ENCODE measurements around the gene ADRM1. TPM values are rescaled to one million over a fixed set of nuclear protein-coding genes. Genes with fewer than 3 reads are reported as not detected.

Gene ADRM1
- total RNA-seq, 1 experiment from 2014 or later: 227 TPM

GRCh38 chr20:62356589-62357186 lies 53.9 kb downstream of the ADRM1 start:
- BruUV-seq (replicated peaks): no TSS peak

GRCh38 chr20:62357187-62357667 lies 54.4 kb downstream of the ADRM1 start:
- H3K27me3 Mint-ChIP-seq (ENCODE audit: unreplicated experiment): no peaks in the 10 kb centered on the region
- peak overlapping the region; percentile 74 for H3K4me3 Mint-ChIP-seq (ENCODE audit: low read depth, unreplicated experiment)
- peaks cover 94% of the 10 kb centered on the region for H3K36me3 Mint-ChIP-seq (ENCODE audit: insufficient read depth, unreplicated experiment)
- no TSS peak for BruUV-seq (replicated peaks)
- peak overlapping the region; percentile 79 for H3K27ac Mint-ChIP-seq (ENCODE audit: unreplicated experiment)
- peak; percentile 95 for DNase-seq
- CTCF ChIA-PET: interaction anchor here (0.6 to 1.5 kb wide), 3 partner anchors 9 to 55 kb away, joined by 3 to 5 read pairs (median 4); no protein-coding TSS in a partner anchor
- intact Hi-C loops (cut with micrococcal nuclease; ENCODE audit: unreplicated experiment): no loop called here
- H3K4me1 Mint-ChIP-seq (ENCODE audit: low read depth, unreplicated experiment): peaks cover 67% of the 10 kb centered on the region
- TF ChIP-seq, protein P1, sequence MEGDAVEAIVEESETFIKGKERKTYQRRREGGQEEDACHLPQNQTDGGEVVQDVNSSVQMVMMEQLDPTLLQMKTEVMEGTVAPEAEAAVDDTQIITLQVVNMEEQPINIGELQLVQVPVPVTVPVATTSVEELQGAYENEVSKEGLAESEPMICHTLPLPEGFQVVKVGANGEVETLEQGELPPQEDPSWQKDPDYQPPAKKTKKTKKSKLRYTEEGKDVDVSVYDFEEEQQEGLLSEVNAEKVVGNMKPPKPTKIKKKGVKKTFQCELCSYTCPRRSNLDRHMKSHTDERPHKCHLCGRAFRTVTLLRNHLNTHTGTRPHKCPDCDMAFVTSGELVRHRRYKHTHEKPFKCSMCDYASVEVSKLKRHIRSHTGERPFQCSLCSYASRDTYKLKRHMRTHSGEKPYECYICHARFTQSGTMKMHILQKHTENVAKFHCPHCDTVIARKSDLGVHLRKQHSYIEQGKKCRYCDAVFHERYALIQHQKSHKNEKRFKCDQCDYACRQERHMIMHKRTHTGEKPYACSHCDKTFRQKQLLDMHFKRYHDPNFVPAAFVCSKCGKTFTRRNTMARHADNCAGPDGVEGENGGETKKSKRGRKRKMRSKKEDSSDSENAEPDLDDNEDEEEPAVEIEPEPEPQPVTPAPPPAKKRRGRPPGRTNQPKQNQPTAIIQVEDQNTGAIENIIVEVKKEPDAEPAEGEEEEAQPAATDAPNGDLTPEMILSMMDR (IDR thresholded peaks at IDR 0.05; ENCODE audit: unreplicated experiment): no peak
- H3K9me3 Mint-ChIP-seq (ENCODE audit: low read depth, unreplicated experiment): no peaks in the 10 kb centered on the region

More at GRCh38 chr20:62356589-62357186, 53.9 kb downstream of the ADRM1 start:
- Mint-ChIP-seq H3K27me3 (ENCODE audit: unreplicated experiment) (no peaks in the 10 kb centered on the region), H3K36me3 (ENCODE audit: insufficient read depth, unreplicated experiment) (peaks cover 94% of the 10 kb centered on the region), H3K27ac (ENCODE audit: unreplicated experiment) (peak overlapping the region; percentile 79), H3K9me3 (ENCODE audit: low read depth, unreplicated experiment) (no peaks in the 10 kb centered on the region), H3K4me3 (ENCODE audit: low read depth, unreplicated experiment) (peak overlapping the region; percentile 74), H3K4me1 (ENCODE audit: low read depth, unreplicated experiment) (peaks cover 61% of the 10 kb centered on the region)
- TF ChIP-seq, protein P1 (IDR thresholded peaks at IDR 0.05; ENCODE audit: unreplicated experiment): no peak
- intact Hi-C loops (cut with micrococcal nuclease; ENCODE audit: unreplicated experiment): no loop called here
- CTCF ChIA-PET: interaction anchor here (0.5 to 1.5 kb wide), 3 partner anchors 12 to 1718 kb away, joined by 3 to 4 read pairs (median 3); no protein-coding TSS in a partner anchor
- DNase-seq: no peak

DNA sequence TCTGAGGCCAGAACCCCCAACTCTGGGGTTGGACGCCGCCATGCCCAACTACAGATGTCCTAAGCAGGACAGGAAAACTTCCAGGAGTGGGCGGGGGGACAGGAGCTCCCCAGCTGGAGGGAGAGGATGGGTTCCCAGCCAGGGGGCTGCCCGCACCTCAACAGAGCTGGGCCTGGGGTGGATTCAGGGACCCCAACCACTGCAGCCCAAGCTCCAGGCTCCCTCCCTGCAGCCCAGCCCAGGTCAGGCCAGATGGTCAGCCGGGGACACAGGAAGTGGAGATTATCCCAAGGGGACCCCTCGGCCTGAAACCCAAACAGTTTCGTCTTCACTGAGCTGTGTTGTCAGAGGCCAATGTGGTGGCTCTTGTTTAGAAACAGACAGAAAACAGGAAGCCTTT lies 54.9 kb downstream of the ADRM1 start:
- H3K36me3 Mint-ChIP-seq (ENCODE audit: insufficient read depth, unreplicated experiment): peaks cover 94% of the 10 kb centered on the region
- intact Hi-C loops (cut with micrococcal nuclease; ENCODE audit: unreplicated experiment): no loop called here
- H3K4me3 Mint-ChIP-seq (ENCODE audit: low read depth, unreplicated experiment): peak overlapping the region; percentile 74
- no TSS peak for BruUV-seq (replicated peaks)
- TF ChIP-seq, protein P1 (IDR thresholded peaks at IDR 0.05; ENCODE audit: unreplicated experiment): no peak
- no peaks in the 10 kb centered on the region for H3K9me3 Mint-ChIP-seq (ENCODE audit: low read depth, unreplicated experiment)
- no peaks in the 10 kb centered on the region for H3K27me3 Mint-ChIP-seq (ENCODE audit: unreplicated experiment)
- CTCF ChIA-PET: interaction anchor here (0.6 to 1.5 kb wide), 3 partner anchors 8 to 70 kb away, joined by 4 to 5 read pairs (median 4); partner anchors contain the start of gene RBBP8NL
- peak overlapping the region; percentile 87 for H3K27ac Mint-ChIP-seq (ENCODE audit: unreplicated experiment)
- DNase-seq: no peak
- H3K4me1 Mint-ChIP-seq (ENCODE audit: low read depth, unreplicated experiment): peaks cover 71% of the 10 kb centered on the region

Small RNA genes lying within 50 kb of the gene (microRNA-seq; reads per million reads assigned to microRNA genes)
- 99.5 reads per million, percentile 63 among the genes with 10 or more reads in this experiment for gene MIR4758

Other genes starting within 250 kb of the ADRM1 start
- 64.3 and 65.2 TPM in 2 replicates for gene TAF4, start 237.1 kb upstream of the ADRM1 start, total RNA-seq (2022)
- gene LSM14B, start 180.5 kb upstream of the ADRM1 start, total RNA-seq (2022): 76.9 and 78.0 TPM in 2 replicates
- 514 and 518 TPM in 2 replicates for gene PSMA7, start 159.6 kb upstream of the ADRM1 start, total RNA-seq (2022)
- 47.4 and 53.7 TPM in 2 replicates for gene SS18L1, start 159.2 kb upstream of the ADRM1 start, total RNA-seq (2022)
- 87.9 and 92.6 TPM in 2 replicates for gene MTG2, start 120.0 kb upstream of the ADRM1 start, total RNA-seq (2022)
- not detected in 2 replicates for gene HRH3, start 82.7 kb upstream of the ADRM1 start, total RNA-seq (2022)
- 115 and 129 TPM in 2 replicates for gene OSBPL2, start 64.5 kb upstream of the ADRM1 start, total RNA-seq (2022)
- 740 and 763 TPM in 2 replicates for gene LAMA5, start 64.3 kb downstream of the ADRM1 start, total RNA-seq (2022)
- 1,920 and 1,936 TPM in 2 replicates for gene RPS21, start 84.1 kb downstream of the ADRM1 start, total RNA-seq (2022)
- 12.2 and 13.6 TPM in 2 replicates for gene CABLES2, start 104.3 kb downstream of the ADRM1 start, total RNA-seq (2022)
- gene RBBP8NL, start 124.5 kb downstream of the ADRM1 start, total RNA-seq (2022): 6.2 and 6.4 TPM in 2 replicates
- gene GATA5, start 173.0 kb downstream of the ADRM1 start, total RNA-seq (2022): not detected in 2 replicates

Data from Calu3 (cell line).